ENCODE results near the gene PLCL2.
"Not testable (repeated sequence)": the region's sequence is repeated elsewhere in the genome, so short reads cannot be mapped to it uniquely, and the experiment has no call there.

Gene PLCL2

DNA sequence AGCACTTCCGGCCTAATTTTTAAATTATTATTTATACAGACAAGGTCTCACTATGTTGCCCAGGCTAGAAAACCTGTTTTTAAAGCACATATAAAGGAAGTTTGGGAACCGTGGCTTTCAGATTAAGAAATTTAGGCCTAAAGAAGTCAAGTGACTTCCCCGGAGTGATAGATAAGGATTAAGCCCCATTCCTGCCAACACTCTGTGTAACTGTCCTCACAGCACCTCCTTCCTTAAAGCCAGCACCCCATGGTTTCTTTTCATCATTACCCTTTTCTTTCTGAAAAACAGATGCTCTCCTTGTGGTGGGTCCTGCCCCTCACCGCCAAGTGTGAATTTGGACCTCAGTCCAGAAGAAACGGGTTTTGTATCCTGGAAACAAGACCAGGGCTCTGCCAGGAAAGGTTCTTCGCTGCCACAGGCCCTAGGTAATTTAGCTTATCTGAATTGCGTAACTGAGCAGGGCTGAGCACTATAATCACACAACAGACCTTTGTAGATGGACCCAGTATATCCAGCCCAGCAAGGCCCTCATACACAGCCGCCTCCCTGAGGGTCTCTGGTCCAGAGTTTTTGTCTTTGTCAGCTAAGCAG, 231.3 kb downstream of the PLCL2 start:
- Histone ChIP-seq H3K27me3 (ENCODE audit: insufficient read depth, low read length) (no peaks in the 10 kb centered on the region), H3K36me3 (ENCODE audit: insufficient read depth, low read length) (no peaks in the 10 kb centered on the region), H3K4me3 (ENCODE audit: low read length) (no peak overlapping the region), H3K27ac (ENCODE audit: low read depth, low read length) (no peak overlapping the region), H3K4me1 (ENCODE audit: insufficient read depth, low read length) (no peaks in the 10 kb centered on the region), H3K9ac (ENCODE audit: low read depth, low read length) (no peak overlapping the region), H3K9me3 (ENCODE audit: insufficient read depth, low read depth, low read length) (no peaks in the 10 kb centered on the region)
- 91% methylated on average over 8 of the region's 8 CpGs for WGBS

DNA sequence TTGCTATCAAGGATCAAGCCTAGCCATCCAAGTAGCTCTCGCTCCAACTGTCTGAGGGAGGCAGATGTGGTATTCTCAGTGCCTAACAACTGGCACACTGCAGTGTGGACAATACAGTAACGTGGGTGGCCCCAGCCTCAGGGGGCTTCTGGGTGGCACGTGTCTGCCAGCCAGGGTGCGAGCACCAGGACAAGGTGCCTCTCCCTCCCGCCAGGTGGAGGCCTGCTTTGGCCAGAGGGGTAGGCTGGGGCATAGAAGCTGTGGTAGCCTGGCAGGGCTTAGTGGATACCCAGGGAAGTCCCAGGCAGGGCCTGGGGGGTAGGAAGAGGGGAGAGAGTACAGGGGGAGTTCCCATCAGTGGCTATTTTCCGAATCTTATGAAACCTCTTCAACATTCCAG, 234.0 kb downstream of the PLCL2 start:
- H3K9ac ChIP-seq (ENCODE audit: low read depth, low read length) = no peak overlapping the region
- no peaks in the 10 kb centered on the region for H3K36me3 ChIP-seq (ENCODE audit: insufficient read depth, low read length)
- H3K27me3 ChIP-seq (ENCODE audit: insufficient read depth, low read length) = no peaks in the 10 kb centered on the region
- peaks cover 3% of the 10 kb centered on the region; the same call in 1 of the 2 replicates for H3K9me3 ChIP-seq (ENCODE audit: insufficient read depth, low read depth, low read length)
- no peak overlapping the region for H3K4me3 ChIP-seq (ENCODE audit: low read length)
- WGBS = 93% methylated on average over 6 of the region's 6 CpGs
- no peaks in the 10 kb centered on the region for H3K4me1 ChIP-seq (ENCODE audit: insufficient read depth, low read length)
- no peak overlapping the region for H3K27ac ChIP-seq (ENCODE audit: low read depth, low read length)

DNA sequence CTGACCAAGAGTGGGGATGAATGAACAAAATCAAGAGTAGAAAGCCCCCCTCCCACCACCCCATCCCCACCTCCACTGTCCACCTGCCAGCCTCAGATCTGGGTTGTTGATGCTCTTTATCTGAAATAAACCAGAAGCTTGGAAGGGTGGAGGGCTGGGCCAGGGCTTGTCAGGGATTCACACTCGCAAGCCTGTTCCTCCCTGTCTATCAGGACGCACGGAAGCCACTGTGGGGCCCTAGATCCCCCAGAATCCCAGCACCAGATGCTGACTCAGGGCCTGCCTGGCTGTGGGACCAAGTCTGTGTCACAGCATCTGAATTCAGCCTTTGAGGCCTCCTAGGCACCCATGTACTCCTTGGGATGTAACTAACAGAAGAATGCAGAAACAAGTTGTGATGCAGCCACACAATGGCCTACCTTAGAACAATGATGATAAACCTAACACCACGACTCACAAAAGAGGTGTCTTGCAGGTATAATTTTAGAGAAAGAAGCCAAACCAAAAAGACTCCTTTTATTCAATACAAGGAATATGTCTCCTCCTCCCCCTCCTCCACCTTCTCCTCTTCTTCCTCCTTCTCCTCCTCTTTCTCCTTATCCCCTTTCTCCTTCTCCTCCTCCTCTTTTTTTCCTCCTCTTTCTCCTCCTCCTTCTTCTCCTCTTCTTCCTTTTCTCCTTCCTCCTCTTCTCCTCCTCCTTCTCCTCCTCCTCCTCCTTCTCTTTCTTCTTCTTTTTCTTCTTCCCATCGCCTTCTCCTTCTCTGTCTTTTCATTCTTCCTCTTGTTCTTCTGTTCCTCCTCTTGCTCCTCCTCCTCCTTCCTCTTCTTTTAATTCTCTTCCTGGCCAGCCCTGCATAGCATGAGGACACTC, 234.7 kb downstream of the PLCL2 start:
- 91% methylated on average over 5 of the region's 5 CpGs for WGBS
- H3K27ac ChIP-seq (ENCODE audit: low read depth, low read length) = no peak overlapping the region
- no peaks in the 10 kb centered on the region for H3K4me1 ChIP-seq (ENCODE audit: insufficient read depth, low read length)
- no peaks in the 10 kb centered on the region for H3K36me3 ChIP-seq (ENCODE audit: insufficient read depth, low read length)
- H3K27me3 ChIP-seq (ENCODE audit: insufficient read depth, low read length) = no peaks in the 10 kb centered on the region
- no peak overlapping the region for H3K4me3 ChIP-seq (ENCODE audit: low read length)
- no peak overlapping the region for H3K9ac ChIP-seq (ENCODE audit: low read depth, low read length)
- peaks cover 3% of the 10 kb centered on the region; the same call in 1 of the 2 replicates for H3K9me3 ChIP-seq (ENCODE audit: insufficient read depth, low read depth, low read length)

DNA sequence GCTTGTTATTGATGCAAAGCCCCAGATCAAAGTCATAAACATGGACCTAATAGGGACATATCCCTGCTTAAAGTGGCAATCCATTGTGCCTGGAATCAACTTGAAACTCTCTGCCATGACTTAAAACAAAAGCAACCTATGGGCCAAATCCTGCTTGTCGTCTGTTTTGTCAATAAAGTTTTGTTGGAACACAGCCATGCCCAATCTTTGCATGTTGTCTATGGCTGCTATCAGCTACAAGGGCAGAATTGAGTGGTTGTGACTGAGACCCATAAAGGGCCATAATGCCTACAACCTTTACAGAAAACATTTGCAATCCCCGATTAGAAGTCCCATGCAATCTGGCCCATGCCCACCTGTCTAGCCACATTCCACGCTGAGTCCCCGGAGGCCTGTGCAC, 235.4 kb downstream of the PLCL2 start:
- H3K9ac ChIP-seq (ENCODE audit: low read depth, low read length) = no peak overlapping the region
- WGBS = 95% methylated on average over 4 of the region's 4 CpGs

DNA sequence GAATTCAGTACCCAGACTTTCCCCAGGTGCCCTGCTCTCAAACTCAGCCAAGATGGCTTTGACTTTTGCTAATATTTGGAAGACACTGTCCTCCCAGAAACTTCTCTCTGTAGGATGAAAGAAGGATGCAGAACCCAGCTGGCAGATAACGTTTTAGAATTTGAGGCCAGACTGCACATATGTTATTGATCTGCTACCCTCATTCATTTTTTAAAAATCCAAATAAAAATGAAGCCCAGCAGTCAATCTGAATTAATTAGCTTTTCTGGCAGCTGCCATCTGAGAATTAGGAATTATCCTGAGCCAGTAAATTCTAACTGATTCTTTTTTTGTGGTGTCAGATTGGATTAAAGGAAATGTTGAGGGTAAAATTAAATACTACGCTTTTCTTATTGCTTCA, 236.6 kb downstream of the PLCL2 start:
- WGBS = 96% methylated on average over 2 of the region's 2 CpGs
- H3K36me3 ChIP-seq (ENCODE audit: insufficient read depth, low read length) = no peaks in the 10 kb centered on the region
- H3K4me3 ChIP-seq (ENCODE audit: low read length) = no peak overlapping the region
- H3K27ac ChIP-seq (ENCODE audit: low read depth, low read length) = no peak overlapping the region
- H3K9me3 ChIP-seq (ENCODE audit: insufficient read depth, low read depth, low read length) = peaks cover 3% of the 10 kb centered on the region; the same call in 1 of the 2 replicates
- H3K27me3 ChIP-seq (ENCODE audit: insufficient read depth, low read length) = no peaks in the 10 kb centered on the region
- H3K9ac ChIP-seq (ENCODE audit: low read depth, low read length) = no peak overlapping the region
- H3K4me1 ChIP-seq (ENCODE audit: insufficient read depth, low read length) = no peaks in the 10 kb centered on the region

More for the DNA sequence above, 235.4 kb downstream of the PLCL2 start:
- H3K4me1 ChIP-seq (ENCODE audit: insufficient read depth, low read length) = no peaks in the 10 kb centered on the region
- H3K9me3 ChIP-seq (ENCODE audit: insufficient read depth, low read depth, low read length) = peaks cover 3% of the 10 kb centered on the region; the same call in 1 of the 2 replicates
- H3K27me3 ChIP-seq (ENCODE audit: insufficient read depth, low read length) = no peaks in the 10 kb centered on the region
- no peak overlapping the region for H3K4me3 ChIP-seq (ENCODE audit: low read length)
- H3K36me3 ChIP-seq (ENCODE audit: insufficient read depth, low read length) = no peaks in the 10 kb centered on the region
- H3K27ac ChIP-seq (ENCODE audit: low read depth, low read length) = no peak overlapping the region

DNA sequence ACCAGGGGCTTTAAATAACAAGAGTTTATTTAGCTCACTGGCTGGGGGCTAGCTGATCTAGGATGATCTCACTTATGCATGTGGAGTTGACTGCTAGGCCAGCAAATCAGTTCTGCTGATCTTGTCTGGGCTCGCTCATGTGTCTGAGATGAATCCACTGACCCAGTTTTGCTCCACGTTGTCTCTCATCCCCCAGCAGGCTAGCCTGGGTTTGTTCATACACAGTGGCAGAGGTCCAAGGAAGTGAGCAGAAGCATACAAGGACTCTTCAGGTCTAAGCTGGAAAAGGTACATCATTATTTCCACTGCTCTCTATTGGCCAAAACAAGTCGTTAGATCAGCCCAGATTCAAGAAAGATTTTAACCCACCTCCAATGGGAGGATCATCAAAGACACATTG, 238.0 kb downstream of the PLCL2 start:
- H3K27ac ChIP-seq (ENCODE audit: low read depth, low read length) = no peak overlapping the region
- H3K9me3 ChIP-seq (ENCODE audit: insufficient read depth, low read depth, low read length) = peaks cover 3% of the 10 kb centered on the region; the same call in 1 of the 2 replicates
- no peak overlapping the region for H3K9ac ChIP-seq (ENCODE audit: low read depth, low read length)
- H3K4me3 ChIP-seq (ENCODE audit: low read length) = no peak overlapping the region
- no peaks in the 10 kb centered on the region for H3K4me1 ChIP-seq (ENCODE audit: insufficient read depth, low read length)
- WGBS = 98% methylated on average over 3 of the region's 3 CpGs
- H3K27me3 ChIP-seq (ENCODE audit: insufficient read depth, low read length) = no peaks in the 10 kb centered on the region
- no peaks in the 10 kb centered on the region for H3K36me3 ChIP-seq (ENCODE audit: insufficient read depth, low read length)

DNA sequence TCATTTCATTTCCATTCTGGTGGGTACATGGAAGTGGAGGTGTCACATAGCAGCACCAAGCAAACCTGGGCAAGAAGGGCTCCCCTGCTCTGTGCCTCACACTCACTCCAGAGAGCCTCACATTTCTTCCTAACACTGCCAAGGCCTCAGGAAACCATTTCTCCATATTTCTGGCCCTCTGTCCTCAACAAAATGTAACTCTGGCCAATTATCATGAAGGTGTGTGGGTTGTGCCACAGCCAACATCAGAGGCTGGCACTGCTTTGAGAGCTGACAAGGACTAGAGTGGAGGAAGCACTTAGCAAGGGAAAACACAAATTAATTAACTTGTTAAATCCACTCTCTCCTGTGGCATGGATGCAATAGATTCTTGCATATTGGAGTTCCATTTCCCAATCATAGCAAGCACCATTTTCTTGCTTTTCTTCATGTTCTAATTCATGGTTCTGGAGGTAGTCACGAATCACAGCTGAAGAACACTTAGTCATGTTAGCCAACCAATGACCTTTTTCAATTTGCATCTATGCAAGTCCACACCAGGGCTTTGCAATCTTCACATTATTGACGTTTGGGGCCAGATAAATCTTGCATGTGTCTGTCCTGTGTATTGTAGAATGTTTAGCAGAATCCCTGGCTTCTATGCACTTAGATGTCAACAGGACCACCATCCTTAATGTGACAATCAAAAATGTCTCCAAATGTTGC, 241.1 kb downstream of the PLCL2 start:
- H3K9ac ChIP-seq (ENCODE audit: low read depth, low read length) = no peak overlapping the region
- 97% methylated on average over 2 of the region's 2 CpGs for WGBS
- H3K27ac ChIP-seq (ENCODE audit: low read depth, low read length) = no peak overlapping the region
- no peak overlapping the region for H3K4me3 ChIP-seq (ENCODE audit: low read length)
- no peaks in the 10 kb centered on the region for H3K27me3 ChIP-seq (ENCODE audit: insufficient read depth, low read length)
- no peaks in the 10 kb centered on the region for H3K36me3 ChIP-seq (ENCODE audit: insufficient read depth, low read length)
- no peaks in the 10 kb centered on the region for H3K4me1 ChIP-seq (ENCODE audit: insufficient read depth, low read length)
- H3K9me3 ChIP-seq (ENCODE audit: insufficient read depth, low read depth, low read length) = peaks cover 3% of the 10 kb centered on the region; the same call in 1 of the 2 replicates

DNA sequence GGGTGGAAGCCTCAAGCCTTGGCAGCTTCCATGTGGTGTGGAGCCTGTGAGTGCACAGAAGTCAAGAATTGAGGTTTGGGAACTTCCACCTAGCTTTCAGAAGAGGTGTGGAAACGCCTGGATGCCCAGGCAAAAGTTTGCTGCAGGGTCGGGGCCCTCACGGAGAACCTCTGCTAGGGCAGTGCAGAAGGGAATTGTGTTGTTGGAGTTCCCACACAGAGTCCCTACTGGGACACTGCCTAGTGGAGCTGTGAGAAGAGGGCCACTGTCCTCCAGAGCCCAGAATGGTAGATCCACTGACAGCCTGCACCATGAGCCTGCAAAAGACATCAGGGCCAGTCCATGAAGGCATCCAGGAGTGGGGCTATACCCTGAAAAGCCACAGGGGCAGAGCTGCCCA, 243.9 kb downstream of the PLCL2 start:
- not testable (repeated sequence) for H3K4me3 ChIP-seq (ENCODE audit: low read length); H3K9ac ChIP-seq (ENCODE audit: low read depth, low read length); H3K27me3 ChIP-seq (ENCODE audit: insufficient read depth, low read length); H3K4me1 ChIP-seq (ENCODE audit: insufficient read depth, low read length); H3K27ac ChIP-seq (ENCODE audit: low read depth, low read length); H3K9me3 ChIP-seq (ENCODE audit: insufficient read depth, low read depth, low read length); H3K36me3 ChIP-seq (ENCODE audit: insufficient read depth, low read length)
- WGBS = 93% methylated on average over 3 of the region's 3 CpGs

DNA sequence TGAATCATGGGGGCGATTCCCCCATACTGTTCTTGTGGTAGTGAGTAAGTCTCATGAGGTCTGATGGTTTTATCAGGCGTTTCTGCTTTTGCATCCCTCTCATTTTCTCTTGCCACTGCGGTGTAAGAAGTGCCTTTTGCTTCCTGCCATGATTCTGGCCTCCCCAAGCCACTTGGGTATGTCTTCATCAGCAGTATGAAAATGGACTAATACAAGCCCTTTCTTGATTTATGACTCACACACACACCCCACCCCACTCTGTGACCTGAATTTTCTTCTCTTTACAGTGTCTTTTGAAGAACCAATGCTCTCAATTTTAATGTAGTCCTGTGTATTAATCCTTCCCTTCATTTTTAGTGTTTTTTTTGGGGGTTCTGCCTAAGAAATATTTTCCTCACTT, 244.8 kb downstream of the PLCL2 start:
- H3K27ac ChIP-seq (ENCODE audit: low read depth, low read length) = no peak overlapping the region
- H3K9me3 ChIP-seq (ENCODE audit: insufficient read depth, low read depth, low read length) = no peaks in the 10 kb centered on the region
- H3K27me3 ChIP-seq (ENCODE audit: insufficient read depth, low read length) = no peaks in the 10 kb centered on the region
- H3K36me3 ChIP-seq (ENCODE audit: insufficient read depth, low read length) = no peaks in the 10 kb centered on the region
- no peak overlapping the region for H3K9ac ChIP-seq (ENCODE audit: low read depth, low read length)
- 90% methylated on average over 3 of the region's 3 CpGs for WGBS
- no peaks in the 10 kb centered on the region for H3K4me1 ChIP-seq (ENCODE audit: insufficient read depth, low read length)
- H3K4me3 ChIP-seq (ENCODE audit: low read length) = no peak overlapping the region

DNA sequence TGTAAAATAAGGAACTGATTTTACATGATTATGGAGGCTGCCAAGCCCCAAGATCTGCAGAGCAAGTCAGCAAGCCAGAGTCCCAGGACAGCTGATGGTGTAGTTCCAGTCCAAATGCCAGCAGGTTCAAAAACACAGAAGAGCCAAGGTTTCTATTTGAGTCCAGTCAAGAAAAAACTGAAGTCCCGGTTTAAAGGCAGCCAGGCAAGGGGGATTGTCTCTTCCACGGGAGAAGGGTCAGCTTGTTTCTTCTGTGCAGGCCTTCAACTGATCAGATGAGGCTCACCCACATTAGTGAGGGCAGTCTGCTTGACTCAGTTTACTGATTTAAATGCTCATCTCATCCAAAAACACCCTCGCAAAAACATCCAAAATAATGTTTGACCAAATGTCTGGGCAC, 246.2 kb downstream of the PLCL2 start:
- Histone ChIP-seq H3K27ac (ENCODE audit: low read depth, low read length) (no peak overlapping the region), H3K4me1 (ENCODE audit: insufficient read depth, low read length) (no peaks in the 10 kb centered on the region), H3K4me3 (ENCODE audit: low read length) (no peak overlapping the region), H3K27me3 (ENCODE audit: insufficient read depth, low read length) (no peaks in the 10 kb centered on the region), H3K36me3 (ENCODE audit: insufficient read depth, low read length) (no peaks in the 10 kb centered on the region), H3K9ac (ENCODE audit: low read depth, low read length) (no peak overlapping the region), H3K9me3 (ENCODE audit: insufficient read depth, low read depth, low read length) (no peaks in the 10 kb centered on the region)
- WGBS = 95% methylated on average over 3 of the region's 3 CpGs
